ENCODE measurements around the gene RNF121. TPM values are rescaled to one million over a fixed set of nuclear protein-coding genes. Genes with fewer than 3 reads are reported as not detected.

RNF121 gene
- total RNA-seq, result 52.7 and 66.3 TPM in 2 replicates

DNA sequence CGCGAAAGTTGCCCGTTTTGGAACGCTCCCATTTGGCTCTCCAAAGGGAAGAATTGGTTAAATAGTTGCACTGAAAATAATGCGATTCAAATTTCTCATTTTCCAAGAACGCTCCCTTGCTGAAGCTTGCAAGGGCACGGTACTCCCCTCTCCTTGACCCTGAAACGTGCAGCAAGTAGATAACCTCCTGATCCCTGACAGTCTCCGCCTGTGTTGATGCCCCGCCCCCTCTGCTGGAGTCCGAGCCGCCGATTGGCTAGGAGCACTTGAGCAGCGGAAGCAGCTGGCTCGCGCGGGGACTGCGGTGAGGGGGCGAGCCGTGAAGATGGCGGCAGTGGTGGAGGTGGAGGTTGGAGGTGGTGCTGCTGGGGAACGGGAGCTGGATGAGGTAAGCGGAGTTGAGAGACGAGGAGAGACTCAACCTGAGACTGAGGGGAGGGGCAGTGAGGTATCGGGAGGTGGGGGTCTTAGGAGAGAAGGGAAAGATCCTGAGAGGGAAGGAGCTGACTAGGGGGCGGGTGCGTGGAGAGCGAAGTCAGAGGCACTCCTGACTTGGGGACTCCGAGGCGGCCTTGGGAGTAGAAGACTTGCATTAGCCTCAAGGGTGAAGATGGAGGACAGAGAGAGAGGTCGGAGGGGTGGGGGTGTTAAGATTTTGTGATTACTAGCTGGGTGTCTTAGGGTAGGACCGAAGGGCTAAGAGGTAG is at the start of gene RNF121:
TSS of gene RNF121 (plus strand) at position 310 of the 707 bp plus-strand sequence. CDS start at position 326, 16 bp downstream.

DNA sequence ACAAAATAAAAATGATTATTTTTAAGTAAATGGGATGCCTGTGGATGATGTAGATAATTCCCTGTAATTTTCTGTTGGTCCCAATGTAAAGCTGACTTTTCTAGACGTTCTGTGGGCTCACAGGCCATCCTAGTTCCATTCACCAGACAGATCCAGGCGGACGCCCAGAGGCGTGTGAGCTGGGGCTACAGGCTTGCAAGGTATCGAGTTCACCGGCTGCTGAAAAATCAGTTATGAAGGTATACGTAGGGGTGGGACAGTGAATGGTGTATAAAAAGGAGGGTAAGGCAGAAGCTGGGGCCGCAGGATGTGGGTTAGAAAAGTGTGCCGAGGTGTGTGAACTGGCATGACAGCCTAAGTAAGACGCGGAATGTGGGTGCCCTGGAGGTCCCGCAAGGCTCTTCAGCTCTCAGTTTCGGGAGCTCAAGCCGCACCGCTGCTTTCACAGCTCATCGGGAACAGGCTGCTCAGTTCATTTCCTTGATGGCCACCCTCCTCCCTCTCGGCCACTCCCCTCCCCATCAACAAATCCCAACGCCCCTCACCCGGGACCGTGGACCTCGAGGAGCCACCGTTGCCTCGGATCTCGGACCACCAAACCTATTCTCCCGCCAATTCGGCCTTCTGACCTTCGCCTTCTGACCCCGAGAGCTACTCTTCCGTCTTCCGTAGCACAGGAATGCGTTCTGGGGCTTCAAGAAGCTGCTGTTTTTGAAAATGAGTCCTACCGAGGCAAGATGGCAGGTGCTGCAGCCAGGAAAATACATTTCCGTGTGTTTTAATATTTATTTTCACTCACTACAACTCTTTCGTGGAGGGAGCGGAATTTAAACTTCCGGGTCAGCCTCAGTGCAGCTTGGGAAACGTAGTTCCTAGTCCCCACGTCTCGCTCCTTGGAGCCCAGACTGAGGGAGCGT is 768 bp upstream of the RNF121 start, which contains the start of gene XNDC1N:
TSS of gene XNDC1N (minus strand) at position 775 of the 917 bp plus-strand sequence. CDS start 5,241 bp downstream, outside the sequence.

GRCh38 chr11:71998649-71999310 is 69.9 kb downstream of the RNF121 start, which contains the start of gene IL18BP:
IL18BP (plus strand) TSS chr11:71998909; CDS start chr11:71999985, 1,076 bp downstream.

Other genes starting within 250 kb of the RNF121 start
- not detected in 2 replicates for gene DEFB108B, start 95.8 kb upstream of the RNF121 start, total RNA-seq
- not detected in 2 replicates for gene DEFB131B, start 50.6 kb upstream of the RNF121 start, total RNA-seq
- 8.1 and 10.5 TPM in 2 replicates for gene XNDC1N, start 452 bp upstream of the RNF121 start, total RNA-seq
- 5.4 and 9.1 TPM in 2 replicates for gene IL18BP, start 69.9 kb downstream of the RNF121 start, total RNA-seq
- gene NUMA1, start 151.5 kb downstream of the RNF121 start, total RNA-seq, result 168 and 194 TPM in 2 replicates
- gene LRRC51, start 151.8 kb downstream of the RNF121 start, total RNA-seq, result 2.9 and 6.2 TPM in 2 replicates
- 116 and 118 TPM in 2 replicates for gene LAMTOR1, start 174.3 kb downstream of the RNF121 start, total RNA-seq
- 0.10 TPM in 1 of 2 replicates, not detected in the other for gene TOMT, start 176.9 kb downstream of the RNF121 start, total RNA-seq
- gene ANAPC15, start 183.6 kb downstream of the RNF121 start, total RNA-seq, result 25.8 and 28.3 TPM in 2 replicates
- gene FOLR3, start 206.7 kb downstream of the RNF121 start, total RNA-seq, result not detected in 2 replicates

All from vein endothelial cell (primary cell).